CD1c-positive myeloid dendritic cell (primary cell): ENCODE measurements around the gene FA2H.
"Not testable (repeated sequence)": the region's sequence is repeated elsewhere in the genome, so short reads cannot be mapped to it uniquely, and the experiment has no call there.

Source experiments
- DNase-seq: peaks from one replicate; pipeline ENCODE4 v3.0.0-alpha.2; 2016; ENCODE audit errors: extremely low spot score

The FA2H gene

GRCh38 chr16:74770831-74771526 is 3.6 kb downstream of the FA2H start:
- no peak for DNase-seq

- no peak for DNase-seq
Measured at GRCh38 chr16:74769586-74770190, 4.9 kb downstream of the FA2H start.

- DNase-seq = no peak
Measured at GRCh38 chr16:74768239-74768638, 6.4 kb downstream of the FA2H start.

- DNase-seq = no peak
Measured at GRCh38 chr16:74767749-74768148, 6.9 kb downstream of the FA2H start.

- no peak for DNase-seq
Measured at GRCh38 chr16:74766729-74767128, 7.9 kb downstream of the FA2H start.

GRCh38 chr16:74764184-74764583 is 10.4 kb downstream of the FA2H start:
- DNase-seq = not testable (repeated sequence)

- no peak for DNase-seq
Measured at GRCh38 chr16:74761665-74762064, 13.0 kb downstream of the FA2H start.

- DNase-seq = peak; percentile 18
Measured at GRCh38 chr16:74760007-74760767, 14.4 kb downstream of the FA2H start.

- DNase-seq = no peak
Measured at GRCh38 chr16:74759564-74759963, 15.1 kb downstream of the FA2H start.

- no peak for DNase-seq
Measured at GRCh38 chr16:74758801-74759200, 15.8 kb downstream of the FA2H start.

GRCh38 chr16:74757349-74757748 is 17.3 kb downstream of the FA2H start:
- no peak for DNase-seq

GRCh38 chr16:74756203-74756602 is 18.4 kb downstream of the FA2H start:
- no peak for DNase-seq

GRCh38 chr16:74753180-74753579 is 21.4 kb downstream of the FA2H start:
- DNase-seq = no peak

GRCh38 chr16:74752756-74753155 is 21.9 kb downstream of the FA2H start:
- DNase-seq = no peak

- DNase-seq = no peak
Measured at GRCh38 chr16:74752258-74752657, 22.4 kb downstream of the FA2H start.

- no peak for DNase-seq
Measured at GRCh38 chr16:74751658-74752057, 23.0 kb downstream of the FA2H start.

GRCh38 chr16:74749291-74750055 is 25.1 kb downstream of the FA2H start:
- no peak for DNase-seq

- DNase-seq = no peak
Measured at GRCh38 chr16:74748616-74749026, 26.0 kb downstream of the FA2H start.

GRCh38 chr16:74747716-74748615 is 26.7 kb downstream of the FA2H start:
- DNase-seq = no peak

- DNase-seq = no peak
Measured at GRCh38 chr16:74745926-74746325, 28.7 kb downstream of the FA2H start.

- no peak for DNase-seq
Measured at GRCh38 chr16:74745109-74745615, 29.5 kb downstream of the FA2H start.
